Panc1 (cell line): Measurements from ENCODE around the gene RBFOX1. TPM values are rescaled to one million over a fixed set of nuclear protein-coding genes. Genes with fewer than 3 reads are reported as not detected.

Experiments
- ATAC-seq: fragments of 200-7000 bp; cut with Tn5 transposase; 2 replicates; pipeline ENCODE4 v1.9.1; 2020; ENCODE audit warnings: mild to moderate bottlenecking, moderate library complexity
- BruUV-seq: library from RNA; stranded (reverse); fragments of 400-500 nt; replicated peaks from 2 replicates; lab custom pipeline; 2021; lab: Mats Ljungman, UMichigan
- CTCF ChIA-PET: fragments of 300-600 bp; sonication (Branson Sonifier 250); formaldehyde crosslinking; loops from one replicate; lab custom pipeline; 2022; ENCODE audit warnings: antibody characterized with exemption; lab: Charles Lee
- POLR2A ChIA-PET: fragments of 300-600 bp; sonication (Branson Sonifier 250); formaldehyde crosslinking; loops from one replicate; lab custom pipeline; 2022; ENCODE audit warnings: antibody characterized with exemption; lab: Charles Lee
- DNase-seq: peaks from one replicate; pipeline ENCODE4 v3.0.0-alpha.2; 2010; ENCODE audit warnings: low read depth, low spot score
- H3K27ac ChIP-seq: 2 replicates; pipeline ENCODE4 v1.5.1; 2011; ENCODE audit warnings: mild to moderate bottlenecking, low read length, inconsistent platforms
- H3K27me3 ChIP-seq: fragments of 200-500 bp; sonication (Bioruptor generic); 2 replicates; pipeline ENCODE4 v1.6.0; 2014; ENCODE audit warnings: low read length, inconsistent platforms; ENCODE audit not compliant: control insufficient read depth, insufficient read depth
- H3K36me3 ChIP-seq: fragments of 200-500 bp; sonication (Bioruptor generic); 2 replicates; pipeline ENCODE4 v1.5.1; 2014; ENCODE audit warnings: inconsistent platforms, mild to moderate bottlenecking, low read length, moderate library complexity; ENCODE audit not compliant: control insufficient read depth, insufficient read depth
- H3K4me1 ChIP-seq: 2 replicates; pipeline ENCODE4 v1.5.1; 2011; ENCODE audit warnings: inconsistent platforms, mild to moderate bottlenecking, low read length, moderate library complexity; ENCODE audit not compliant: control insufficient read depth, insufficient read depth
- H3K4me3 ChIP-seq, 2 experiments: 2 replicates each; pipeline ENCODE4 v1.5.1; 2011 to 2012; ENCODE audit warnings: low read depth in 2 of 2, low read length in 2 of 2, mild to moderate bottlenecking in 2 of 2, inconsistent platforms in 1 of 2, moderate library complexity in 1 of 2
- H3K9me3 ChIP-seq: fragments of 200-500 bp; sonication (Bioruptor generic); 2 replicates; pipeline ENCODE4 v1.5.1; 2014; ENCODE audit warnings: low read depth, mild to moderate bottlenecking, inconsistent platforms, low read length, moderate library complexity; ENCODE audit not compliant: control insufficient read depth, insufficient read depth
- POLR2AphosphoS5 ChIP-seq: IDR thresholded peaks from 2 replicates; pipeline ENCODE4 v1.6.1; 2012; ENCODE audit warnings: mild to moderate bottlenecking, low read depth, low read length, moderate library complexity
- REST ChIP-seq, 2 experiments: IDR thresholded peaks; 2 replicates each; pipeline ENCODE4 v1.6.1; 2011 to 2012; ENCODE audit warnings: low read depth in 2 of 2, control low read depth in 1 of 2, low read length in 1 of 2, mild to moderate bottlenecking in 1 of 2, moderate library complexity in 1 of 2; ENCODE audit not compliant: insufficient read depth in 1 of 2
- SIN3A ChIP-seq: IDR thresholded peaks from 2 replicates; pipeline ENCODE4 v1.6.1; 2012; ENCODE audit warnings: low read depth, mild to moderate bottlenecking, low read length, moderate library complexity, borderline replicate concordance; ENCODE audit not compliant: insufficient read depth
- TCF7L2 ChIP-seq: IDR thresholded peaks from 2 replicates; pipeline ENCODE4 v1.6.1; 2011; ENCODE audit warnings: mild to moderate bottlenecking, low read depth, low read length, inconsistent platforms
- in situ Hi-C: cut with HindIII; loops from 2 replicates; pipeline ENCODE4 v1.10.0; 2016; ENCODE audit warnings: low sequenced_read_pairs, low pct_unique_long_range_greater_than_20kb
- intact Hi-C: fragments of 100-400 bp; cut with micrococcal nuclease; formaldehyde crosslinking; loops from one replicate; pipeline ENCODE4 v1.10.0; 2022; ENCODE audit not compliant: unreplicated experiment
- total RNA-seq: library from RNA; stranded (reverse); gene quantifications from one replicate; pipeline ENCODE4 v1.2.1, GENCODE V29; 2021; ENCODE audit not compliant: unreplicated experiment
- TF ChIP-seq, protein P1 (sequence below): fragments of 450-650 bp; IDR thresholded peaks from 2 replicates; pipeline ENCODE4 v1.5.1; 2017; ENCODE audit warnings: mild to moderate bottlenecking

The RBFOX1 gene
- total RNA-seq, 1 experiment from 2014 or later: not detected

GRCh38 chr16:7442050-7442449 lies 109.4 kb downstream of the RBFOX1 start:
- no peak overlapping the region for H3K4me3 ChIP-seq
- intact Hi-C loops: no loop called here
- in situ Hi-C loops: no loop called here
- CTCF ChIA-PET: no interaction called here
- no peaks in the 10 kb centered on the region for H3K9me3 ChIP-seq
- no peak for ATAC-seq
- H3K27me3 ChIP-seq: no peaks in the 10 kb centered on the region
- no peaks in the 10 kb centered on the region for H3K36me3 ChIP-seq
- POLR2A ChIA-PET: no interaction called here
- no TSS peak for BruUV-seq
- no peak overlapping the region for H3K27ac ChIP-seq
- H3K4me1 ChIP-seq: no peaks in the 10 kb centered on the region
- TF ChIP-seq TCF7L2: no peak
- TF ChIP-seq SIN3A: no peak
- TF ChIP-seq, protein P1, sequence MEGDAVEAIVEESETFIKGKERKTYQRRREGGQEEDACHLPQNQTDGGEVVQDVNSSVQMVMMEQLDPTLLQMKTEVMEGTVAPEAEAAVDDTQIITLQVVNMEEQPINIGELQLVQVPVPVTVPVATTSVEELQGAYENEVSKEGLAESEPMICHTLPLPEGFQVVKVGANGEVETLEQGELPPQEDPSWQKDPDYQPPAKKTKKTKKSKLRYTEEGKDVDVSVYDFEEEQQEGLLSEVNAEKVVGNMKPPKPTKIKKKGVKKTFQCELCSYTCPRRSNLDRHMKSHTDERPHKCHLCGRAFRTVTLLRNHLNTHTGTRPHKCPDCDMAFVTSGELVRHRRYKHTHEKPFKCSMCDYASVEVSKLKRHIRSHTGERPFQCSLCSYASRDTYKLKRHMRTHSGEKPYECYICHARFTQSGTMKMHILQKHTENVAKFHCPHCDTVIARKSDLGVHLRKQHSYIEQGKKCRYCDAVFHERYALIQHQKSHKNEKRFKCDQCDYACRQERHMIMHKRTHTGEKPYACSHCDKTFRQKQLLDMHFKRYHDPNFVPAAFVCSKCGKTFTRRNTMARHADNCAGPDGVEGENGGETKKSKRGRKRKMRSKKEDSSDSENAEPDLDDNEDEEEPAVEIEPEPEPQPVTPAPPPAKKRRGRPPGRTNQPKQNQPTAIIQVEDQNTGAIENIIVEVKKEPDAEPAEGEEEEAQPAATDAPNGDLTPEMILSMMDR: no peak
- TF ChIP-seq POLR2AphosphoS5: no peak
- no peak for DNase-seq

DNA sequence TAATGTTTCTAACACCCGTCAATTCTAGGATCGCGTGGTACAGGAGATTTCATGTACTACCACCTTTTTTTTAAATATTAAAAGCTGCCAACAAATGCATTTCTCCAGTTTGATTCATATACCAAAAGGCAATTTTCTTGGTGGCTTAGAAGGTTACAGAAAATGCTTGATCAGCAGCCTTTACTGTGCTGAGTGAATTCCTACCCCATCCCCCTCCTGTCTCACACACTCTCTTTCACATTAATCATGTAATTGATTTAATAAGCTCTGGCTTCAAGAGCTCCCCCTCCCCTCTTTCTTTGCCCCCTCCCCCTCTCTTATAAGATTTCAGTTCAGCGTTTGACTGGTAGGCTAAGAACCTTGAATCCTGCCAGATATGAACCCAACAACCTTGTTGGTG lies 110.5 kb downstream of the RBFOX1 start:
- no peak overlapping the region for H3K4me3 ChIP-seq
- H3K27ac ChIP-seq: no peak overlapping the region
- DNase-seq (no peak), ATAC-seq (no peak)
- H3K36me3 ChIP-seq: no peaks in the 10 kb centered on the region
- POLR2A ChIA-PET: no interaction called here
- no peaks in the 10 kb centered on the region for H3K27me3 ChIP-seq
- BruUV-seq: no TSS peak
- intact Hi-C loops: no loop called here
- in situ Hi-C loops: no loop called here
- CTCF ChIA-PET: no interaction called here
- no peak for TF ChIP-seq TCF7L2
- TF ChIP-seq SIN3A: no peak
- no peak for TF ChIP-seq POLR2AphosphoS5
- no peak for TF ChIP-seq REST (IDR thresholded peaks at IDR 0.05; ENCODE audit: insufficient read depth in 1 of 2, low read depth in 2 of 2, low read length in 1 of 2)
- TF ChIP-seq, protein P1: no peak
- no peaks in the 10 kb centered on the region for H3K9me3 ChIP-seq
- H3K4me1 ChIP-seq: no peaks in the 10 kb centered on the region
